HEK293 (cell line): ENCODE measurements around the gene NCKAP5.

Experiments
- CTCF ChIP-seq: fragments of 450-650 bp; formaldehyde crosslinking; IDR thresholded peaks from 2 replicates; pipeline ENCODE4 v1.5.1; 2016; ENCODE audit warnings: missing biosample characterization, missing genetic modification characterization
- SP2 ChIP-seq: fragments of 450-650 bp; formaldehyde crosslinking; IDR thresholded peaks from 2 replicates; pipeline ENCODE4 v1.5.1; 2016; ENCODE audit warnings: missing biosample characterization, missing genetic modification characterization
- YY2 ChIP-seq: fragments of 450-650 bp; formaldehyde crosslinking; IDR thresholded peaks from 2 replicates; pipeline ENCODE4 v1.5.1; 2016; ENCODE audit warnings: missing biosample characterization, missing genetic modification characterization
- ZNF133 ChIP-seq: fragments of 450-650 bp; formaldehyde crosslinking; IDR thresholded peaks from 2 replicates; pipeline ENCODE4 v1.5.1; 2016; ENCODE audit warnings: missing biosample characterization, missing genetic modification characterization
- ZNF433 ChIP-seq: fragments of 450-650 bp; formaldehyde crosslinking; IDR thresholded peaks from 2 replicates; pipeline ENCODE4 v1.5.1; 2016; ENCODE audit warnings: missing biosample characterization, missing genetic modification characterization, low read depth
- ZNF645 ChIP-seq: fragments of 450-650 bp; formaldehyde crosslinking; IDR thresholded peaks from 2 replicates; pipeline ENCODE4; 2016; ENCODE audit warnings: missing biosample characterization, missing genetic modification characterization
- ZNF660 ChIP-seq: fragments of 450-650 bp; IDR thresholded peaks from 2 replicates; pipeline ENCODE4 v1.5.1; 2018; ENCODE audit warnings: missing biosample characterization, mild to moderate bottlenecking, missing genetic modification characterization
- ZNF785 ChIP-seq: fragments of 450-650 bp; formaldehyde crosslinking; IDR thresholded peaks from 2 replicates; pipeline ENCODE4 v1.5.1; 2016; ENCODE audit warnings: missing biosample characterization, missing genetic modification characterization
- TF ChIP-seq, protein P1 (sequence below): fragments of 450-650 bp; formaldehyde crosslinking; IDR thresholded peaks from 2 replicates; pipeline ENCODE4 v1.5.1; 2016; ENCODE audit warnings: missing biosample characterization, missing genetic modification characterization

DNA sequence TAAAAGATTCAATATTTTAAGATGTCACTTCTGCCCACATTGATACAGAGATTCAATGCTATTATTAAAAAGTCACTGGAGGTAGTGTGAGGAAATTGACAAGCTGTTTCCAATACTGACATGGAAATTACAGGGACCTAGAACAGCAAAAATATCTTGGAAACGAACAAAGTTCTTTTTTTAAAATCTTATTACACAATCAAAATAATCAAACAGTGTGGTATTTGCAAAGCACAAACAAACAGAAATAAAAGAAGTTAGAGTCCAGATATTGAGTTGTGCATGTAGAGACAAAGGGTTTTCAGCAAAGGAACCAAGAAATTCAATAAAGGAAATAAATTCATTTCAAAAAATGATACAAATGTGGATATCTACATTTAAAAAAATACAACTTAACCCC, 369.6 kb downstream of the NCKAP5 start:
- TF ChIP-seq ZNF645 (tag by site-specific recombination) (no peak), ZNF433 (tag by site-specific recombination) (no peak), CTCF (no peak), ZNF133 (tag by site-specific recombination) (no peak), ZNF660 (no peak), ZNF785 (tag by site-specific recombination) (no peak), YY2 (tag by site-specific recombination) (no peak), SP2 (tag by site-specific recombination) (no peak)
- TF ChIP-seq, protein P1, sequence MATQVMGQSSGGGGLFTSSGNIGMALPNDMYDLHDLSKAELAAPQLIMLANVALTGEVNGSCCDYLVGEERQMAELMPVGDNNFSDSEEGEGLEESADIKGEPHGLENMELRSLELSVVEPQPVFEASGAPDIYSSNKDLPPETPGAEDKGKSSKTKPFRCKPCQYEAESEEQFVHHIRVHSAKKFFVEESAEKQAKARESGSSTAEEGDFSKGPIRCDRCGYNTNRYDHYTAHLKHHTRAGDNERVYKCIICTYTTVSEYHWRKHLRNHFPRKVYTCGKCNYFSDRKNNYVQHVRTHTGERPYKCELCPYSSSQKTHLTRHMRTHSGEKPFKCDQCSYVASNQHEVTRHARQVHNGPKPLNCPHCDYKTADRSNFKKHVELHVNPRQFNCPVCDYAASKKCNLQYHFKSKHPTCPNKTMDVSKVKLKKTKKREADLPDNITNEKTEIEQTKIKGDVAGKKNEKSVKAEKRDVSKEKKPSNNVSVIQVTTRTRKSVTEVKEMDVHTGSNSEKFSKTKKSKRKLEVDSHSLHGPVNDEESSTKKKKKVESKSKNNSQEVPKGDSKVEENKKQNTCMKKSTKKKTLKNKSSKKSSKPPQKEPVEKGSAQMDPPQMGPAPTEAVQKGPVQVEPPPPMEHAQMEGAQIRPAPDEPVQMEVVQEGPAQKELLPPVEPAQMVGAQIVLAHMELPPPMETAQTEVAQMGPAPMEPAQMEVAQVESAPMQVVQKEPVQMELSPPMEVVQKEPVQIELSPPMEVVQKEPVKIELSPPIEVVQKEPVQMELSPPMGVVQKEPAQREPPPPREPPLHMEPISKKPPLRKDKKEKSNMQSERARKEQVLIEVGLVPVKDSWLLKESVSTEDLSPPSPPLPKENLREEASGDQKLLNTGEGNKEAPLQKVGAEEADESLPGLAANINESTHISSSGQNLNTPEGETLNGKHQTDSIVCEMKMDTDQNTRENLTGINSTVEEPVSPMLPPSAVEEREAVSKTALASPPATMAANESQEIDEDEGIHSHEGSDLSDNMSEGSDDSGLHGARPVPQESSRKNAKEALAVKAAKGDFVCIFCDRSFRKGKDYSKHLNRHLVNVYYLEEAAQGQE (tag by site-specific recombination), result no peak
